ENCODE measurements around the gene C4orf50.

DNA sequence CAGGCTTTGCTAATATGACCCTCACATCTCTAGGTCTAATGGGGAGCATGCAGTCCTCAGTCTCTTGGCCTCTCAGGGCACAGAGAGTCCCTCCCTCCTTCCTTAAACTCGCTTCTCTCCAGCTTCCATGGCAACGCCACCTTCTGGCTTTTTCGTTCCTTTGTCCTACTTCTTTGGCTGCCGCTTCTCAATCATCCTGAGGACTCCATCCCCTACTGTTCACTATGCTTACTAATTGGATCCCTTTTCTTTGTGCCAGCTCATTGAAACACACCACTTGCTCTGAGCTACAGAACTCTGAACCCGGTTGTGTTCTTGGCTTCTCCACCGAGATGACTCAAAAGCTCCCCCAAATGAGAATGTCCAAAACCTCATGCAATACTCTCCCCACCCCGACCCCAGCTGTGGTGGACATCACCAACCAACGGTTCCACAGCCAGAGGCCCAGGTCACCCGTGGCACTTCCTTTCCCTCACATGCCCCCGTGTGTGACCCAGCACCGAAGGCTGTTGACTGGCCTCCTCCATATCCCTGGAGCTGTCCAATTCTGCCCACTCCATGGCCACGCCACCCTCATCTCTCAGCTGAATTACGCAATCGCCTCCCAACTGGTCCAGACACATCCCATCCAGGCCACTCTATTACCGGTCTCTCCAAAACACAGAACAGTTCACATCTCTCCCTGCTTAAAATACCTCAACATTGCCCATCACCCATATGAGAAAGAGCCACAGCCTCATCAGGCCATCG is 160.0 kb downstream of the C4orf50 start:
- TF ChIP-seq, protein P1, sequence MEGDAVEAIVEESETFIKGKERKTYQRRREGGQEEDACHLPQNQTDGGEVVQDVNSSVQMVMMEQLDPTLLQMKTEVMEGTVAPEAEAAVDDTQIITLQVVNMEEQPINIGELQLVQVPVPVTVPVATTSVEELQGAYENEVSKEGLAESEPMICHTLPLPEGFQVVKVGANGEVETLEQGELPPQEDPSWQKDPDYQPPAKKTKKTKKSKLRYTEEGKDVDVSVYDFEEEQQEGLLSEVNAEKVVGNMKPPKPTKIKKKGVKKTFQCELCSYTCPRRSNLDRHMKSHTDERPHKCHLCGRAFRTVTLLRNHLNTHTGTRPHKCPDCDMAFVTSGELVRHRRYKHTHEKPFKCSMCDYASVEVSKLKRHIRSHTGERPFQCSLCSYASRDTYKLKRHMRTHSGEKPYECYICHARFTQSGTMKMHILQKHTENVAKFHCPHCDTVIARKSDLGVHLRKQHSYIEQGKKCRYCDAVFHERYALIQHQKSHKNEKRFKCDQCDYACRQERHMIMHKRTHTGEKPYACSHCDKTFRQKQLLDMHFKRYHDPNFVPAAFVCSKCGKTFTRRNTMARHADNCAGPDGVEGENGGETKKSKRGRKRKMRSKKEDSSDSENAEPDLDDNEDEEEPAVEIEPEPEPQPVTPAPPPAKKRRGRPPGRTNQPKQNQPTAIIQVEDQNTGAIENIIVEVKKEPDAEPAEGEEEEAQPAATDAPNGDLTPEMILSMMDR (IDR thresholded peaks at IDR 0.05; ENCODE audit: insufficient read depth, low read depth, low read length) = no peak
- TF ChIP-seq EZH2 (IDR thresholded peaks at IDR 0.05; ENCODE audit: insufficient read depth, low read length) = no peak

Measured in astrocyte (in vitro differentiated cells and primary cell).